ENCODE measurements around the gene ZSCAN31. TPM values are rescaled to one million over a fixed set of nuclear protein-coding genes. Genes with fewer than 3 reads are reported as not detected.
"Not testable (repeated sequence)": the region's sequence is repeated elsewhere in the genome, so short reads cannot be mapped to it uniquely, and the experiment has no call there.

ZSCAN31 gene
- total RNA-seq, 1 experiment from 2014 or later, result 6.6 TPM

DNA sequence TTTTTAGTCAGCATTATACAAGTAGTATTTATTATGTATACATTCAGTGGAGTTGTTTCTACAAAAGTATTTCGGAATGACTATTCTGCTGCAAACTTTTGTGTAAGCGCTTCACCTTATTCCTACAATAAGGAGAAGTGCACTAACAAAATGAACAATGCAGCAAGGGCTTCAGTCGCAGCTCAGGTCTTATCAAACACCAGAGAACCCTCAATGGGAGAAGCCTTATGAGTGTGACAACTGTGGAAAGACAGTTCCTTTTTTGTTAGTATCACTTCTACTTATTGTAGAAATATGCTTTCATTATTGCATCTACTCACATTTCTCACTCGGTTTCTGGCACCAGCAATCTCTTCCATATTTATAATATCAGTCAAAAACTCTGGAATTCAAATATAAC, 32.6 kb upstream of the ZSCAN31 start:
- TF ChIP-seq ETV6 (CRISPR knock-in tag; IDR thresholded peaks at IDR 0.05) (no peak), RORB (CRISPR knock-in tag; IDR thresholded peaks at IDR 0.05) (no peak), ZNF232 (CRISPR knock-in tag; IDR thresholded peaks at IDR 0.05) (no peak), EMX1 (CRISPR knock-in tag; IDR thresholded peaks at IDR 0.05) (no peak), KAT7 (CRISPR knock-in tag; IDR thresholded peaks at IDR 0.05; ENCODE audit: borderline replicate concordance) (no peak), CTCF (IDR thresholded peaks at IDR 0.05) (no peak), CREB1 (CRISPR knock-in tag; IDR thresholded peaks at IDR 0.05) (no peak), CBFB (CRISPR knock-in tag; IDR thresholded peaks at IDR 0.05; ENCODE audit: low read depth) (no peak), TP53 (CRISPR knock-in tag; IDR thresholded peaks at IDR 0.05) (no peak), PRRX2 (CRISPR knock-in tag; IDR thresholded peaks at IDR 0.05) (no peak), CREM (CRISPR knock-in tag; IDR thresholded peaks at IDR 0.05) (no peak), SMAD3 (CRISPR knock-in tag; IDR thresholded peaks at IDR 0.05; ENCODE audit: borderline replicate concordance) (no peak), MYBL2 (CRISPR knock-in tag; IDR thresholded peaks at IDR 0.05) (no peak), JUN (CRISPR knock-in tag; IDR thresholded peaks at IDR 0.05) (no peak), TEAD1 (CRISPR knock-in tag; IDR thresholded peaks at IDR 0.05) (no peak), GTF2I (CRISPR knock-in tag; conservative IDR thresholded peaks at IDR 0.05) (no peak), NR1H2 (CRISPR knock-in tag; IDR thresholded peaks at IDR 0.05) (no peak)
- TF ChIP-seq, protein P1, sequence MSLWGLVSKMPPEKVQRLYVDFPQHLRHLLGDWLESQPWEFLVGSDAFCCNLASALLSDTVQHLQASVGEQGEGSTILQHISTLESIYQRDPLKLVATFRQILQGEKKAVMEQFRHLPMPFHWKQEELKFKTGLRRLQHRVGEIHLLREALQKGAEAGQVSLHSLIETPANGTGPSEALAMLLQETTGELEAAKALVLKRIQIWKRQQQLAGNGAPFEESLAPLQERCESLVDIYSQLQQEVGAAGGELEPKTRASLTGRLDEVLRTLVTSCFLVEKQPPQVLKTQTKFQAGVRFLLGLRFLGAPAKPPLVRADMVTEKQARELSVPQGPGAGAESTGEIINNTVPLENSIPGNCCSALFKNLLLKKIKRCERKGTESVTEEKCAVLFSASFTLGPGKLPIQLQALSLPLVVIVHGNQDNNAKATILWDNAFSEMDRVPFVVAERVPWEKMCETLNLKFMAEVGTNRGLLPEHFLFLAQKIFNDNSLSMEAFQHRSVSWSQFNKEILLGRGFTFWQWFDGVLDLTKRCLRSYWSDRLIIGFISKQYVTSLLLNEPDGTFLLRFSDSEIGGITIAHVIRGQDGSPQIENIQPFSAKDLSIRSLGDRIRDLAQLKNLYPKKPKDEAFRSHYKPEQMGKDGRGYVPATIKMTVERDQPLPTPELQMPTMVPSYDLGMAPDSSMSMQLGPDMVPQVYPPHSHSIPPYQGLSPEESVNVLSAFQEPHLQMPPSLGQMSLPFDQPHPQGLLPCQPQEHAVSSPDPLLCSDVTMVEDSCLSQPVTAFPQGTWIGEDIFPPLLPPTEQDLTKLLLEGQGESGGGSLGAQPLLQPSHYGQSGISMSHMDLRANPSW (CRISPR knock-in tag; conservative IDR thresholded peaks at IDR 0.05; ENCODE audit: low read depth), result no peak
- TF ChIP-seq, protein P2, sequence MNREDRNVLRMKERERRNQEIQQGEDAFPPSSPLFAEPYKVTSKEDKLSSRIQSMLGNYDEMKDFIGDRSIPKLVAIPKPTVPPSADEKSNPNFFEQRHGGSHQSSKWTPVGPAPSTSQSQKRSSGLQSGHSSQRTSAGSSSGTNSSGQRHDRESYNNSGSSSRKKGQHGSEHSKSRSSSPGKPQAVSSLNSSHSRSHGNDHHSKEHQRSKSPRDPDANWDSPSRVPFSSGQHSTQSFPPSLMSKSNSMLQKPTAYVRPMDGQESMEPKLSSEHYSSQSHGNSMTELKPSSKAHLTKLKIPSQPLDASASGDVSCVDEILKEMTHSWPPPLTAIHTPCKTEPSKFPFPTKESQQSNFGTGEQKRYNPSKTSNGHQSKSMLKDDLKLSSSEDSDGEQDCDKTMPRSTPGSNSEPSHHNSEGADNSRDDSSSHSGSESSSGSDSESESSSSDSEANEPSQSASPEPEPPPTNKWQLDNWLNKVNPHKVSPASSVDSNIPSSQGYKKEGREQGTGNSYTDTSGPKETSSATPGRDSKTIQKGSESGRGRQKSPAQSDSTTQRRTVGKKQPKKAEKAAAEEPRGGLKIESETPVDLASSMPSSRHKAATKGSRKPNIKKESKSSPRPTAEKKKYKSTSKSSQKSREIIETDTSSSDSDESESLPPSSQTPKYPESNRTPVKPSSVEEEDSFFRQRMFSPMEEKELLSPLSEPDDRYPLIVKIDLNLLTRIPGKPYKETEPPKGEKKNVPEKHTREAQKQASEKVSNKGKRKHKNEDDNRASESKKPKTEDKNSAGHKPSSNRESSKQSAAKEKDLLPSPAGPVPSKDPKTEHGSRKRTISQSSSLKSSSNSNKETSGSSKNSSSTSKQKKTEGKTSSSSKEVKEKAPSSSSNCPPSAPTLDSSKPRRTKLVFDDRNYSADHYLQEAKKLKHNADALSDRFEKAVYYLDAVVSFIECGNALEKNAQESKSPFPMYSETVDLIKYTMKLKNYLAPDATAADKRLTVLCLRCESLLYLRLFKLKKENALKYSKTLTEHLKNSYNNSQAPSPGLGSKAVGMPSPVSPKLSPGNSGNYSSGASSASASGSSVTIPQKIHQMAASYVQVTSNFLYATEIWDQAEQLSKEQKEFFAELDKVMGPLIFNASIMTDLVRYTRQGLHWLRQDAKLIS (CRISPR knock-in tag; IDR thresholded peaks at IDR 0.05; ENCODE audit: borderline replicate concordance), result no peak
- TF ChIP-seq, protein P3, sequence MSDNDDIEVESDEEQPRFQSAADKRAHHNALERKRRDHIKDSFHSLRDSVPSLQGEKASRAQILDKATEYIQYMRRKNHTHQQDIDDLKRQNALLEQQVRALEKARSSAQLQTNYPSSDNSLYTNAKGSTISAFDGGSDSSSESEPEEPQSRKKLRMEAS (CRISPR knock-in tag; IDR thresholded peaks at IDR 0.05), result no peak
- CTCF ChIA-PET, result no interaction called here
- H3K4me3 Mint-ChIP-seq, result no peak overlapping the region
- ATAC-seq (no peak), DNase-seq (ENCODE audit: low spot score) (no peak)
- POLR2A ChIA-PET, result no interaction called here
- H3K4me1 Mint-ChIP-seq, result no peaks in the 10 kb centered on the region
- peaks cover 16% of the 10 kb centered on the region for H3K36me3 Mint-ChIP-seq
- H3K27me3 Mint-ChIP-seq (ENCODE audit: low read depth), result no peaks in the 10 kb centered on the region
- no peaks in the 10 kb centered on the region for H3K9me3 Mint-ChIP-seq
- no peak overlapping the region for H3K27ac Mint-ChIP-seq

- ATAC-seq; POLR2A ChIA-PET; H3K9me3 Mint-ChIP-seq; H3K27me3 Mint-ChIP-seq (ENCODE audit: low read depth); DNase-seq (ENCODE audit: low spot score); H3K27ac Mint-ChIP-seq; H3K4me3 Mint-ChIP-seq; CTCF ChIA-PET; H3K4me1 Mint-ChIP-seq: not testable (repeated sequence)
- H3K36me3 Mint-ChIP-seq, result peaks cover 16% of the 10 kb centered on the region
Observed at GRCh38 chr6:28365590-28365989, 29.6 kb upstream of the ZSCAN31 start.

Measured in WTC11 (cell line).